Testis (tissue), 2 donors: Measurements from ENCODE around the gene SLC49A3.
"Not testable (repeated sequence)": the region's sequence is repeated elsewhere in the genome, so short reads cannot be mapped to it uniquely, and the experiment has no call there.

ENCODE experiments used
- POLR2A ChIP-seq: fragments of 450-650 bp; IDR thresholded peaks from one replicate; pipeline ENCODE4 v1.6.1; 2017; ENCODE audit warnings: antibody characterized with exemption, mild to moderate bottlenecking, moderate library complexity
- TF ChIP-seq, protein P1 (sequence below), 3 experiments: fragments of 450-650 bp in 2 of 3; fragments of 200-600 bp in 1 of 3; sonication (generic) in 1 of 3; IDR thresholded peaks; one replicate each; pipeline ENCODE4 v1.5.1; 2016 to 2019; ENCODE audit warnings: antibody characterized with exemption in 3 of 3, mild to moderate bottlenecking in 2 of 3, moderate library complexity in 1 of 3

DNA sequence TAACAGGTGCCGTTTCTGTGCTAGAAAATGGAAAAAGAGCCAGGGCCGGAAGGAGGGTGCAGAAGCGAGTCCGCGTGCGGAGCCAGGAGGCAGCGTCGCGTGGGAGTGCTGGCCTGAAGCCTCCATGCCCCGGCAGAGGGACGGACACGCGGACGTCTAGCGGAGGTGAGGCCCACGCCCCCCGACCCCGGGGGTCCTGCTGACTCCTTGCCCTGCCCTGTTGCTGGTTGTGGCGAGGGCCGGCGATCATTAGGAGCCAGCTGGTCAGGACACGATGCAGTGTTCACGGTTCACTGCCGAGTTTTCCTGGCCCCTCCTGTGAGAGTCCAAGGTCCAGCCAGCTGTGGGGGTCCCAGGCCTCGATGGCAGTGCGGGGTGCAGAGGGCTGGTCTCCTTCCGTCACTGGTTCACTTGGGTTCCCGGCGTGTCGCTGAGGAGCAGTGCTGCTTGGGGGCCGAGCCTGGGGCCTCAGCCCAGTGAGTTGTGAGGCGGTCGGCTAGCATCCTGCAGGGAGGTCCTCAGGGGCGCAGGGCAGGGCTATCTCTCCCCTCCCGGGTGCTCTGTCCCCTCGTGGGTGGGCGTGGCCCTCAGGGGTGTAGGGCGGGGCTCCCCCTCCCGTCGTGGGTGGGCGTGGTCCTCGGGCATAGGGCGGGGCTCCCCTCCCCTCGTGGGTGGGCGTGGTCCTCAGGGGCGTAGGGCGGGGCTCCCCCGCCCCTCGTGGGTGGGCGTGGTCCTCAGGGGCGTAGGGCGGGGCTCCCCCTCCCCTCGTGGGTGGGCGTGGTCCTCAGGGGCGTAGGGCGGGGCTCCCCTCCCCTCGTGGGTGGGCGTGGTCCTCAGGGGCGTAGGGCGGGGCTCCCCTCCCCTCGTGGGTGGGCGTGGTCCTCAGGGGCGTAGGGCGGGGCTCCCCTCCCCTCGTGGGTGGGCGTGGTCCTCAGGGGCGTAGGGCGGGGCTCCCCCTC is 42.3 kb upstream of the SLC49A3 start:
- TF ChIP-seq POLR2A: not testable (repeated sequence)
- TF ChIP-seq, protein P1, sequence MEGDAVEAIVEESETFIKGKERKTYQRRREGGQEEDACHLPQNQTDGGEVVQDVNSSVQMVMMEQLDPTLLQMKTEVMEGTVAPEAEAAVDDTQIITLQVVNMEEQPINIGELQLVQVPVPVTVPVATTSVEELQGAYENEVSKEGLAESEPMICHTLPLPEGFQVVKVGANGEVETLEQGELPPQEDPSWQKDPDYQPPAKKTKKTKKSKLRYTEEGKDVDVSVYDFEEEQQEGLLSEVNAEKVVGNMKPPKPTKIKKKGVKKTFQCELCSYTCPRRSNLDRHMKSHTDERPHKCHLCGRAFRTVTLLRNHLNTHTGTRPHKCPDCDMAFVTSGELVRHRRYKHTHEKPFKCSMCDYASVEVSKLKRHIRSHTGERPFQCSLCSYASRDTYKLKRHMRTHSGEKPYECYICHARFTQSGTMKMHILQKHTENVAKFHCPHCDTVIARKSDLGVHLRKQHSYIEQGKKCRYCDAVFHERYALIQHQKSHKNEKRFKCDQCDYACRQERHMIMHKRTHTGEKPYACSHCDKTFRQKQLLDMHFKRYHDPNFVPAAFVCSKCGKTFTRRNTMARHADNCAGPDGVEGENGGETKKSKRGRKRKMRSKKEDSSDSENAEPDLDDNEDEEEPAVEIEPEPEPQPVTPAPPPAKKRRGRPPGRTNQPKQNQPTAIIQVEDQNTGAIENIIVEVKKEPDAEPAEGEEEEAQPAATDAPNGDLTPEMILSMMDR (IDR thresholded peaks at IDR 0.05): not testable (repeated sequence)
